C4-2B (cell line): ENCODE measurements around the gene PCMTD2.

ENCODE experiments used
- H3K27ac ChIP-seq: fragments of 450-650 bp; 2 replicates; pipeline ENCODE4 v1.5.1; 2017
- CTCF ChIP-seq: fragments of 450-650 bp; conservative IDR thresholded peaks from 2 replicates; pipeline ENCODE4 v1.5.1; 2017; ENCODE audit warnings: mild to moderate bottlenecking
- ZFX ChIP-seq: fragments of 450-650 bp; IDR thresholded peaks from 2 replicates; pipeline ENCODE4 v1.6.1; 2017

PCMTD2 gene

DNA sequence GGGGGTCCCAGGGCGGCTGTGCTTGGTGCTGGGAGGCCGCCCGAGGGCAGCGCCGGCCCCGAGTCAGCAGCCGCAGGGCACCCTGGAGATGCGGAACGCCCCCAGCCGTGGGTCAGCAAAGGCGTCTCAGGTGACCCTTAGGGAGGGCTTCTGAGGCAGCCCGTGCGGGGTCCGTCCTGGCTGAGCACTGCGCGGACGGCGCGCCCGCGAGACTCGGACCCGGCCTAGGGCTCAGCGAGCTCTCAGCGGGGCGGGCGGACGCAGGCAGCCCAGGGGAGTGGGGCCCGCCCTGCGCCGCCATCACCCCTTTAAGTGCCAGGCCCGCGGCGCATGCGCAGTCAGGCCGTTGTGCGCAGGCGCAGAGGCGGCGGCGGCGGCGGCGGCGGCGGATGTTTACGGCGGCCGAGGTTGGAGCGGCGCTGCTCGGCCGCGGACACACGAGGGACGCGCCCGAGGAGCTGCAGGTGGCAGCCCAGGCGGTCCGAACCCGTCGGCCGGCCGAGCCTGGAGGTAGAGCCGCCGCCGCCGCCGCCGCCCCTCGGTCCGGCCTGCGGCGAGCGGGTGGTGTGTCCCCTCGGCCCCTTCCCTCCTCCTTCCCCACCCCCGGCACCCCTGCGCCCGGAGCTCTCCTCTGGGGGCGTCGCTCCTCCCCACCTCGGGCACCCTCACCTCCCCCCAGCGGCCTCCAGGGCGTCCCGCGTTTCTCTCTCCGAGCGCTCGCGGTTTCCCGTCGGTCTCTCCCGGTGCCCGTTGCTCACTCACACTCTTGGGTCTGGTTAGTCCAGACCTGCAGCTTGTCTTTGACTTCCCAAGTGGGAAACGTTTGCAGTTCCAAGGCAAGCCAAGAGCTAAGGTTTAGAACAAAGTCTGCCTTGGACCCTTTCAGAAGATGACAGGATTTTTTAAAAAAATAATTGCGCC is at the start of gene PCMTD2:
Gene PCMTD2, plus strand, starts transcription at position 388 of the 921 bp plus-strand sequence. CDS start 4,218 bp downstream, outside the sequence.
- H3K27ac ChIP-seq: peak within 1 kb of the TSS; percentile 85
- no peak for TF ChIP-seq CTCF
- TF ChIP-seq ZFX: peak; percentile 69

DNA sequence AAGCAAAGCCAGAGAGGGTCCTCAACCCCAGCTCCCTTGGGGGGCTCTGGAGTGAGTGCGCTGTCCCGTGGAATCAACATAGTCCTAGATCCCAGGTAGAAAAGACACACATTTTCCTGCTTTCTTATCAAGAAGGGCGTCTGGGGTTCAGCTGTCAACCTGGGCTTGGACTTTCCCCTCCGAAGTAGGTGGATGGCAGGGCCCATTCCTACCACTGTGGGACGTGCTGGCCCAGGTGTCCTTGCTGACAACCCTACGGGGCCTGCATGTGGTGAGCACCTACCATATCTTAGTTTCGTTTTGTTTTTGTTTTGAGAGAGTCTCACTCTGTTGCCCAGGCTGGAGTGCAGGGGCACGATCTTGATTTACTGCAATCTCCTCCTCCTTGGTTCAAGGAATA is 48.9 kb upstream of the PCMTD2 start:
- no peak for TF ChIP-seq ZFX
- no peak for TF ChIP-seq CTCF
- no peak overlapping the region for H3K27ac ChIP-seq

DNA sequence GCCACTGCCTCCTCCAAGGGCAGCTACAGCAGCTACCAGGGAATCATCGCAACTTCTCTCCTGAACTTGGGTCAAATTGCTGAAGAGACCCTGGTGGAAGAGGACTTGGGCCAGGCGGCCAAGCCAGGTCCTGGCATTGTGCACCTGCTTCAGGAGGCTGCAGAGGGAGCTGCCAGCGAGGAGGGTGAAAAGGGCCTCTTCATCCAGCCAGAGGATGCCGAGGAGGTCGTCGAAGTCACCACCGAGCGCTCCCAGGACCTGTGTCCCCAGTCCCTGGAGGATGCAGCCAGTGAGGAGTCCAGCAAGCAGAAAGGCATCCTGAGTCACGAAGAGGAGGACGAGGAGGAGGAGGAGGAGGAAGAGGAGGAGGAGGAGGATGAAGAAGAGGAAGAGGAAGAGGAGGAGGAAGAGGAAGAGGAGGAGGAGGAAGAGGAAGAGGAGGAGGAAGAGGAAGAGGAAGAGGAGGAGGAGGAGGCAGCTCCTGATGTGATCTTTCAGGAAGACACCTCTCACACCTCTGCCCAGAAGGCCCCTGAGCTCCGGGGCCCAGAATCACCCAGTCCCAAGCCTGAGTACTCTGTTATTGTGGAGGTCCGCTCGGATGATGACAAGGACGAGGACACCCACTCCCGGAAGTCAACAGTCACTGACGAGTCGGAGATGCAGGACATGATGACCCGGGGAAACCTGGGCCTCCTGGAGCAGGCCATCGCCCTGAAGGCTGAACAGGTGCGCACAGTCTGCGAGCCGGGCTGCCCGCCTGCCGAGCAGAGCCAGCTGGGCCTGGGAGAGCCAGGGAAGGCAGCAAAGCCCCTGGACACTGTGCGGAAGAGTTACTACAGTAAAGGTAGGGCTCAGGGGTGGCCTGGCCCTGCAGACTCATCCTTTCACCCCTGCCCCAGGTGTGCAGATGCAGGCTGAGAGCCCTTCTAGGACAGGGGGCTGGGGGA is 47.6 kb upstream of the PCMTD2 start:
- TF ChIP-seq CTCF: no peak
- TF ChIP-seq ZFX: no peak

DNA sequence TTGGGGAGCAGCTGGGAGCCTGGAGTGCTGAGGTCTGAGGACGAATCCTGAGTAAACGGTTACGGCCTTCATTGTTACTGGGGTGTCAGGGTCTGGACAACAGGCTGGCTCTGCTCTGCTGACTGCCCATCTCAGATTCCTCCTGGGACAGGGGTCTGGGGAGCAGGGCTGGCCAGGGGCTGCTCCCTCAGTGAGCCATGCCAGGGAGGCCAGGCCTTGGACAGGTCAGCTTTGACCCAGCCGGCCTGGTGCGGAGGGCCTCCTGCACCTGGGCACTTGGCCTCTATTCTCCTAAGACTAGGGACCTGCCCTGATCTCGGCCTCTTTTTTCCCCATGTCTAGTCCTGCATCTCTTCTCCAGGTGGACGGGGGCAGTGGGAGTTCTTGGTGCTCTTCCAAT is 46.4 kb upstream of the PCMTD2 start:
- TF ChIP-seq CTCF (no peak), ZFX (no peak)
- no peak overlapping the region for H3K27ac ChIP-seq

More for the DNA sequence above, 47.6 kb upstream of the PCMTD2 start:
- H3K27ac ChIP-seq: no peak overlapping the region

DNA sequence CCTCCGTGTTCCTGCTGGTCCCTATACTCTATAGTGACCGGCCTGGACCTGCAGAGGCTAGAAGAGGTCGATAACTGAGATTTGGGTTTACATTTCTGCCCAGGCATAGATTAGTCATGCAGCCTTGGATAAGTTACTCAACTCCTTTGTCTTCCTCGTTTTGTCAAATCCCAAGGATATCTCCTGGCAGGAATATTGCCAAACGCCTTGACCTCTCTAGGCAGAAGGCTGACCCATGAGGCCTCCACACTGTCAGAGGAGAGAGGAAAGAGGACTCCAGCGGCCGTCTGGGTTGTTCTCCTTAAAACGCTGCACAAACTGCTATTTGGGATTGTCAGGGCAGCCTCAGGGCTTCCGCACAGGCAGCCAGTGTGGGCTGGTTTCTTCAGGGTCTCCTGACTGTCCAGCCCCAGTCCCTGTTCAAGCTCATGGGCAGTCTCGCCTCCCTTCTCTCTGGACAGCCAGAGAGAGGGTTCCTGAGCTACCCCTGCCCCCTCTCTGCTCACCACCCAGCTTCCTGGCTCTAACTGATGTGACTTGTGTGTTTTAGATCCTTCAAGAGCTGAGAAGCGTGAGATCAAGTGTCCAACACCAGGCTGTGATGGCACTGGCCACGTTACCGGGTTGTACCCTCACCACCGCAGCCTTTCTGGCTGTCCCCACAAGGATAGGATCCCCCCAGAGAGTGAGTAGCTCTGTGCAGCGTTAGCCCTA is 44.7 kb upstream of the PCMTD2 start:
- no peak overlapping the region for H3K27ac ChIP-seq
- no peak for TF ChIP-seq CTCF
- TF ChIP-seq ZFX: no peak

GRCh38 chr20:64211874-64212658 is 43.5 kb upstream of the PCMTD2 start:
- H3K27ac ChIP-seq: no peak overlapping the region
- TF ChIP-seq CTCF (no peak), ZFX (no peak)
